CD14-positive monocyte (primary cell): ENCODE results near the gene FGD3. TPM values are rescaled to one million over a fixed set of nuclear protein-coding genes. Genes with fewer than 3 reads are reported as not detected.

Source experiments
- DNase-seq, 3 donors: peaks; one replicate each; pipeline ENCODE4 v3.0.0-alpha.2; 2011 to 2022
- H2AFZ ChIP-seq: 2 replicates; pipeline ENCODE4 v1.6.0; 2012; ENCODE audit warnings: mild to moderate bottlenecking, low read depth, low read length, inconsistent platforms; ENCODE audit not compliant: insufficient read depth, poor library complexity, severe bottlenecking
- H3K27ac ChIP-seq, 2 donors: 1 replicate in 1 of 2; 2 replicates in 1 of 2; pipeline ENCODE4 v1.5.1; 2012 to 2013; ENCODE audit warnings: low read length in 2 of 2, control low read depth in 1 of 2, inconsistent platforms in 1 of 2, low read depth in 1 of 2, mild to moderate bottlenecking in 1 of 2
- H3K27me3 ChIP-seq, 2 donors: one replicate each; pipeline versions ENCODE4 v1.6.0 to v1.6.1; 2011 to 2013; ENCODE audit warnings: low read length in 2 of 2; ENCODE audit not compliant: control insufficient read depth in 2 of 2, insufficient read depth in 2 of 2
- H3K36me3 ChIP-seq, 2 donors: replicated peaks in 1 of 2; 1 replicate in 1 of 2; 2 replicates in 1 of 2; pipeline versions ENCODE4 v1.5.1 to v1.6.1; 2012 to 2013; ENCODE audit warnings: low read length in 2 of 2, control low read depth in 1 of 2, inconsistent platforms in 1 of 2, mild to moderate bottlenecking in 1 of 2; ENCODE audit not compliant: insufficient read depth in 2 of 2, control insufficient read depth in 1 of 2
- H3K4me1 ChIP-seq, 2 donors: 1 replicate in 1 of 2; 2 replicates in 1 of 2; pipeline versions ENCODE4 v1.5.1 to v1.6.1; 2012 to 2013; ENCODE audit warnings: low read length in 2 of 2, control low read depth in 1 of 2, inconsistent platforms in 1 of 2, mild to moderate bottlenecking in 1 of 2, moderate library complexity in 1 of 2; ENCODE audit not compliant: insufficient read depth in 2 of 2, control insufficient read depth in 1 of 2
- H3K4me2 ChIP-seq: replicated peaks from 2 replicates; pipeline ENCODE3; 2012; ENCODE audit warnings: low read length, moderate library complexity, mild to moderate bottlenecking; ENCODE audit not compliant: poor library complexity, severe bottlenecking; ENCODE audit errors: extremely low read depth
- H3K4me3 ChIP-seq, 3 experiments: fragments of 200-600 bp in 1 of 3; sonication (generic) in 1 of 3; replicated peaks in 1 of 3; 1 replicate in 2 of 3; 2 replicates in 1 of 3; pipeline ENCODE4 v1.5.1; 2011 to 2013; ENCODE audit warnings: low read length in 3 of 3, mild to moderate bottlenecking in 3 of 3, control low read depth in 2 of 3, low read depth in 2 of 3, inconsistent platforms in 1 of 3, moderate library complexity in 1 of 3
- H3K79me2 ChIP-seq: 2 replicates; pipeline ENCODE4 v1.6.0; 2012; ENCODE audit warnings: mild to moderate bottlenecking, control low read depth, inconsistent platforms, low read length, moderate library complexity; ENCODE audit not compliant: insufficient read depth
- H3K9ac ChIP-seq: 2 replicates; pipeline ENCODE4 v1.6.0; 2017; ENCODE audit warnings: low read length, mild to moderate bottlenecking; ENCODE audit not compliant: insufficient read depth, poor library complexity, severe bottlenecking
- H3K9me3 ChIP-seq, 2 donors: replicated peaks in 1 of 2; 1 replicate in 1 of 2; 2 replicates in 1 of 2; pipeline versions ENCODE4 v1.5.1 to v1.6.1; 2012 to 2013; ENCODE audit warnings: low read length in 2 of 2, control low read depth in 1 of 2; ENCODE audit not compliant: control insufficient read depth in 1 of 2, insufficient read depth in 1 of 2
- H4K20me1 ChIP-seq: 2 replicates; pipeline ENCODE4 v1.6.0; 2012; ENCODE audit warnings: mild to moderate bottlenecking, low read length, control low read depth, moderate library complexity; ENCODE audit not compliant: insufficient read depth
- H3K27ac Mint-ChIP-seq, 7 donors: one replicate each; pipeline ENCODE4 v1.8.0; 2020; ENCODE audit warnings: mild to moderate bottlenecking in 7 of 7, mixed read lengths in 7 of 7, moderate library complexity in 6 of 7, inconsistent platforms in 2 of 7
- H3K27me3 Mint-ChIP-seq, 3 donors: one replicate each; pipeline ENCODE4 v1.8.0; 2021 to 2022; ENCODE audit warnings: low read depth in 3 of 3, mild to moderate bottlenecking in 3 of 3, mixed read lengths in 3 of 3, moderate library complexity in 3 of 3, inconsistent platforms in 1 of 3
- H3K36me3 Mint-ChIP-seq, 2 donors: one replicate each; pipeline ENCODE4 v1.8.0; 2020; ENCODE audit warnings: mixed read lengths in 2 of 2, inconsistent platforms in 1 of 2, mild to moderate bottlenecking in 1 of 2
- H3K4me1 Mint-ChIP-seq: one replicate; pipeline ENCODE4 v1.8.0; 2020; ENCODE audit warnings: mild to moderate bottlenecking, mixed read lengths
- H3K4me3 Mint-ChIP-seq, 2 donors: one replicate each; pipeline ENCODE4 v1.8.0; 2020; ENCODE audit warnings: mild to moderate bottlenecking in 2 of 2, mixed read lengths in 2 of 2, moderate library complexity in 1 of 2
- H3K9me3 Mint-ChIP-seq, 7 donors: one replicate each; pipeline ENCODE4 v1.8.0; 2020 to 2022; ENCODE audit warnings: mixed read lengths in 7 of 7, mild to moderate bottlenecking in 6 of 7, moderate library complexity in 6 of 7, inconsistent platforms in 2 of 7
- WGBS: methylation state at CpG from one replicate; pipeline ENCODE4 v1.1.5; 2013; ENCODE audit warnings: missing lambda C conversion rate; ENCODE audit not compliant: insufficient coverage; 5-methylcytosine and 5-hydroxymethylcytosine counted together
- intact Hi-C, 2 donors: fragments of 100-400 bp; cut with micrococcal nuclease; formaldehyde crosslinking; loops; one replicate each; pipeline versions ENCODE4 v1.15.0 to v1.15.1; 2023
- polyA plus RNA-seq, 3 donors: library from polyadenylated mRNA; depleted of rRNA in 1 of 3; unstranded in 2 of 3; stranded (reverse) in 1 of 3; fragments of 300-500 nt in 2 of 3; fragments of >200 nt in 1 of 3; fragmentation: Illumina TruSeq in 2 of 3; gene quantifications; 1 replicate in 2 of 3; 2 replicates in 1 of 3; pipeline ENCODE4 v1.2.3, GENCODE V29; 2012 to 2021
- TF ChIP-seq, protein P1 (sequence below): fragments of 200-600 bp; IDR thresholded peaks from one replicate; pipeline ENCODE4 v1.8.0; 2022; ENCODE audit warnings: antibody characterized with exemption, mild to moderate bottlenecking

The FGD3 gene
- polyA plus RNA-seq, 3 donors: 32.4 to 120 (median 56.2) TPM

DNA sequence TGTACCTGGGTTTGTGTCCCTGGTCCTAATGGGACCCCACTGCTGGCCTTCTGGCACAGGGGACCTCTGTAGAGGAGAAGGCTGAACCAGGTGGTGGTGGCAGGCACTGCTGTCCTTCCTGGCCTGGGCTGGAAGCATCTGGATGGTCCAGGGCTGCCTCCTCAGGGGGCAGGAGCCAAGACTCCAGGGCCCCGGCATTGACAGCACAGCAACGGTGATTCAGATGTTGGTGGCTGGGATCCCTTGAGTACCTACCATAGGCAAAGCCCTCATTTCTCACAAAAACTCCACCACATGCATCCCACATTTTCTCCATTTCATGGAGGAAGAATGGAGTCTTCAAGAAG is 15.0 kb downstream of the FGD3 start:
- intact Hi-C loops: loop anchor here (10.0 kb wide), 3 partner anchors 133 to 493 kb away; partner anchors contain the start of genes CARD19 (in 1 of the 2), FAM120A (in 1 of the 2) and FAM120AOS (in 1 of the 2)
- Mint-ChIP-seq H3K27ac (peak overlapping the region in 3 of 7 donors; percentile 19 to 74 (median 73)), H3K9me3 (peaks cover 9 to 12% (median 11%) of the 10 kb centered on the region in 7 donors), H3K4me1 (peaks cover 33% of the 10 kb centered on the region), H3K27me3 (no peaks in the 10 kb centered on the region), H3K36me3 (peaks cover 7 to 26% of the 10 kb centered on the region in 2 donors), H3K4me3 (no peak overlapping the region)
- Histone ChIP-seq H2AFZ (no peak overlapping the region), H4K20me1 (peaks cover 25% of the 10 kb centered on the region), H3K9ac (no peak overlapping the region), H3K4me1 (peaks cover 31 to 39% of the 10 kb centered on the region in 2 donors), H3K36me3 (no peaks in the 10 kb centered on the region), H3K9me3 (peaks cover 6 to 10% of the 10 kb centered on the region in 2 donors), H3K79me2 (peaks cover 46% of the 10 kb centered on the region), H3K4me2 (no peak overlapping the region), H3K27me3 (no peaks in the 10 kb centered on the region), H3K27ac (no peak overlapping the region), H3K4me3 (no peak overlapping the region)
- 100% methylated on average over 2 of the region's 2 CpGs for WGBS
- TF ChIP-seq, protein P1, sequence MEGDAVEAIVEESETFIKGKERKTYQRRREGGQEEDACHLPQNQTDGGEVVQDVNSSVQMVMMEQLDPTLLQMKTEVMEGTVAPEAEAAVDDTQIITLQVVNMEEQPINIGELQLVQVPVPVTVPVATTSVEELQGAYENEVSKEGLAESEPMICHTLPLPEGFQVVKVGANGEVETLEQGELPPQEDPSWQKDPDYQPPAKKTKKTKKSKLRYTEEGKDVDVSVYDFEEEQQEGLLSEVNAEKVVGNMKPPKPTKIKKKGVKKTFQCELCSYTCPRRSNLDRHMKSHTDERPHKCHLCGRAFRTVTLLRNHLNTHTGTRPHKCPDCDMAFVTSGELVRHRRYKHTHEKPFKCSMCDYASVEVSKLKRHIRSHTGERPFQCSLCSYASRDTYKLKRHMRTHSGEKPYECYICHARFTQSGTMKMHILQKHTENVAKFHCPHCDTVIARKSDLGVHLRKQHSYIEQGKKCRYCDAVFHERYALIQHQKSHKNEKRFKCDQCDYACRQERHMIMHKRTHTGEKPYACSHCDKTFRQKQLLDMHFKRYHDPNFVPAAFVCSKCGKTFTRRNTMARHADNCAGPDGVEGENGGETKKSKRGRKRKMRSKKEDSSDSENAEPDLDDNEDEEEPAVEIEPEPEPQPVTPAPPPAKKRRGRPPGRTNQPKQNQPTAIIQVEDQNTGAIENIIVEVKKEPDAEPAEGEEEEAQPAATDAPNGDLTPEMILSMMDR: no peak
- no peak for DNase-seq

DNA sequence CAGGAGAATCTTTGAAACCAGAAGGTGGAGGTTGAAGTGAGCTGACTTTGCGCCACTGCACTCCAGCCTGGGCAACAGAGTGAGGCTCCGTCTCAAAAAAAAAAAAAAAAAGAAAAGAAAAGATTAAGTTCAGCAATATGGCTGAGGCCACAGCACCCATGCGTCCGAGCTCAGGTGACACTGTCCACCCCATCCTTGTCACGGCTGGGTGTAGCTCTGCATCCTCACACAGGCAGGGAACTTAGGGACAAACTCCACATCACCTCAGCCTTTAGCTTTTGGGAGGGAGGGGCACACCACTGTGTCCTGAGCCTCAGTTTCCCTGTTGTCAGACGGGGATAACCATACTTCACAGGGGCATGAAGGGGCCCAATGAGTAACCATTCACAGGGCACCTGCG is 15.5 kb downstream of the FGD3 start:
- peaks cover 38% of the 10 kb centered on the region for H3K4me1 Mint-ChIP-seq
- H3K9me3 Mint-ChIP-seq: peaks cover 9 to 12% (median 11%) of the 10 kb centered on the region in 7 donors
- peaks cover 7 to 31% of the 10 kb centered on the region in 2 donors for H3K36me3 Mint-ChIP-seq
- WGBS: 90% methylated on average over 2 of the region's 7 CpGs
- Histone ChIP-seq H3K4me1 (peaks cover 37 to 45% of the 10 kb centered on the region in 2 donors), H3K9me3 (peaks cover 6 to 10% of the 10 kb centered on the region in 2 donors), H3K79me2 (peaks cover 51% of the 10 kb centered on the region), H2AFZ (no peak overlapping the region), H4K20me1 (peaks cover 31% of the 10 kb centered on the region), H3K4me3 (no peak overlapping the region), H3K36me3 (peaks cover 0 to 2% of the 10 kb centered on the region in 2 donors), H3K27me3 (no peaks in the 10 kb centered on the region), H3K4me2 (no peak overlapping the region), H3K27ac (peak overlapping the region in 1 of 2 donors; percentile 91), H3K9ac (no peak overlapping the region)
- intact Hi-C loops: loop anchor here (10.0 kb wide), 3 partner anchors 132 to 492 kb away; partner anchors contain the start of genes CARD19 (in 1 of the 2), FAM120A (in 1 of the 2) and FAM120AOS (in 1 of the 2)
- H3K27ac Mint-ChIP-seq: peak overlapping the region in 2 of 7 donors; percentile 7 to 96
- H3K27me3 Mint-ChIP-seq: no peaks in the 10 kb centered on the region
- TF ChIP-seq, protein P1: no peak
- no peak overlapping the region for H3K4me3 Mint-ChIP-seq
- no peak for DNase-seq
